GM12892 (cell line): Measurements from ENCODE around the gene ACOT7.

Experiments used
- POLR2A ChIP-seq: IDR thresholded peaks from 2 replicates; pipeline ENCODE4 v1.6.1; 2011; ENCODE audit warnings: low read depth, low read length, control low read depth
- POLR2AphosphoS5 ChIP-seq: IDR thresholded peaks from 2 replicates; pipeline ENCODE4 v1.6.1; 2011; ENCODE audit warnings: low read depth, low read length, control low read depth

GRCh38 chr1:6440198-6441126, 46.9 kb upstream of the ACOT7 start:
- no peak for TF ChIP-seq POLR2A
- no peak for TF ChIP-seq POLR2AphosphoS5
